Measurements from ENCODE around the gene STX18.
"Not testable (repeated sequence)": the region's sequence is repeated elsewhere in the genome, so short reads cannot be mapped to it uniquely, and the experiment has no call there.

The STX18 gene

GRCh38 chr4:4541661-4542570 is at the start of gene STX18:
Gene STX18 (minus strand): TSS chr4:4542048. CDS start chr4:4541964, 84 bp downstream.
- peak; percentile 69 to 83 (median 78) for DNase-seq

GRCh38 chr4:4591071-4591470 is 49.2 kb upstream of the STX18 start:
- no peak for DNase-seq

GRCh38 chr4:4590546-4590945 is 48.7 kb upstream of the STX18 start:
- DNase-seq: no peak

- DNase-seq: no peak
Observed at GRCh38 chr4:4585012-4585670, 43.3 kb upstream of the STX18 start.

GRCh38 chr4:4583606-4584005 is 41.8 kb upstream of the STX18 start:
- no peak for DNase-seq

- DNase-seq: no peak
Observed at GRCh38 chr4:4582653-4583052, 40.8 kb upstream of the STX18 start.

GRCh38 chr4:4580494-4580893 is 38.6 kb upstream of the STX18 start:
- no peak for DNase-seq

- no peak for DNase-seq
Observed at GRCh38 chr4:4578981-4579380, 37.1 kb upstream of the STX18 start.

GRCh38 chr4:4577359-4577875 is 35.6 kb upstream of the STX18 start:
- DNase-seq: no peak

- DNase-seq: peak; percentile 15 to 36 (median 23)
Observed at GRCh38 chr4:4575284-4576211, 33.7 kb upstream of the STX18 start.

- DNase-seq: no peak
Observed at GRCh38 chr4:4574792-4575191, 32.9 kb upstream of the STX18 start.

- no peak for DNase-seq
Observed at GRCh38 chr4:4574052-4574451, 32.2 kb upstream of the STX18 start.

GRCh38 chr4:4572821-4573220 is 31.0 kb upstream of the STX18 start:
- no peak for DNase-seq

GRCh38 chr4:4569861-4570260 is 28.0 kb upstream of the STX18 start:
- DNase-seq: not testable (repeated sequence)

- DNase-seq: no peak
Observed at GRCh38 chr4:4568806-4569427, 27.1 kb upstream of the STX18 start.

GRCh38 chr4:4566359-4566758 is 24.5 kb upstream of the STX18 start:
- DNase-seq: not testable (repeated sequence)

GRCh38 chr4:4564522-4564921 is 22.7 kb upstream of the STX18 start:
- DNase-seq: no peak

- no peak for DNase-seq
Observed at GRCh38 chr4:4560642-4561041, 18.8 kb upstream of the STX18 start.

GRCh38 chr4:4560136-4560535 is 18.3 kb upstream of the STX18 start:
- no peak for DNase-seq

- no peak for DNase-seq
Observed at GRCh38 chr4:4559596-4559995, 17.7 kb upstream of the STX18 start.

- no peak for DNase-seq
Observed at GRCh38 chr4:4558881-4559280, 17.0 kb upstream of the STX18 start.

GRCh38 chr4:4555916-4556315 is 14.1 kb upstream of the STX18 start:
- DNase-seq: no peak
